HG03045 (cell line): ENCODE measurements around the gene COL4A6.

Source experiments
- ATAC-seq: cut with Tn5 transposase; IDR thresholded peaks from one replicate; pipeline ENCODE4 v1.9.1; 2021; ENCODE audit warnings: mild to moderate bottlenecking, moderate library complexity; ENCODE audit not compliant: unreplicated experiment

The COL4A6 gene

GRCh38 chrX:108285356-108285755 lies 152.9 kb downstream of the COL4A6 start:
- ATAC-seq, result no peak

GRCh38 chrX:108275732-108276131 lies 162.5 kb downstream of the COL4A6 start:
- no peak for ATAC-seq

GRCh38 chrX:108271397-108271787 lies 166.8 kb downstream of the COL4A6 start:
- ATAC-seq, result no peak

- ATAC-seq, result no peak
Observed at GRCh38 chrX:108270739-108271396, 167.4 kb downstream of the COL4A6 start.

- no peak for ATAC-seq
Observed at GRCh38 chrX:108270280-108270679, 167.9 kb downstream of the COL4A6 start.

- no peak for ATAC-seq
Observed at GRCh38 chrX:108268434-108269080, 169.7 kb downstream of the COL4A6 start.

- ATAC-seq, result no peak
Observed at GRCh38 chrX:108267557-108267956, 170.7 kb downstream of the COL4A6 start.

GRCh38 chrX:108264376-108264775 lies 173.8 kb downstream of the COL4A6 start:
- no peak for ATAC-seq

- no peak for ATAC-seq
Observed at GRCh38 chrX:108261549-108262203, 176.5 kb downstream of the COL4A6 start.

GRCh38 chrX:108257556-108257955 lies 180.7 kb downstream of the COL4A6 start:
- no peak for ATAC-seq

- ATAC-seq, result no peak
Observed at GRCh38 chrX:108254636-108255035, 183.6 kb downstream of the COL4A6 start.

- ATAC-seq, result no peak
Observed at GRCh38 chrX:108250654-108251579, 187.3 kb downstream of the COL4A6 start.

- no peak for ATAC-seq
Observed at GRCh38 chrX:108246304-108246954, 191.8 kb downstream of the COL4A6 start.

GRCh38 chrX:108245462-108245861 lies 192.8 kb downstream of the COL4A6 start:
- no peak for ATAC-seq

- ATAC-seq, result no peak
Observed at GRCh38 chrX:108235986-108236385, 202.2 kb downstream of the COL4A6 start.

- no peak for ATAC-seq
Observed at GRCh38 chrX:108230574-108230973, 207.6 kb downstream of the COL4A6 start.

GRCh38 chrX:108224727-108225621 lies 213.2 kb downstream of the COL4A6 start:
- ATAC-seq, result no peak

GRCh38 chrX:108224218-108224617 lies 214.0 kb downstream of the COL4A6 start:
- no peak for ATAC-seq

- ATAC-seq, result no peak
Observed at GRCh38 chrX:108223585-108223984, 214.6 kb downstream of the COL4A6 start.
